Epidermal melanocyte (primary cell): ENCODE measurements around the gene ATXN1L.
A peak's percentile ranks its signal among the peaks of the same experiment; 100 is the strongest.
"Not testable (repeated sequence)": the region's sequence is repeated elsewhere in the genome, so short reads cannot be mapped to it uniquely, and the experiment has no call there.

Experiments
- DNase-seq: peaks from one replicate; pipeline ENCODE4 v3.0.0; 2011; ENCODE audit warnings: low spot score; ENCODE audit not compliant: insufficient read length

The ATXN1L gene

DNA sequence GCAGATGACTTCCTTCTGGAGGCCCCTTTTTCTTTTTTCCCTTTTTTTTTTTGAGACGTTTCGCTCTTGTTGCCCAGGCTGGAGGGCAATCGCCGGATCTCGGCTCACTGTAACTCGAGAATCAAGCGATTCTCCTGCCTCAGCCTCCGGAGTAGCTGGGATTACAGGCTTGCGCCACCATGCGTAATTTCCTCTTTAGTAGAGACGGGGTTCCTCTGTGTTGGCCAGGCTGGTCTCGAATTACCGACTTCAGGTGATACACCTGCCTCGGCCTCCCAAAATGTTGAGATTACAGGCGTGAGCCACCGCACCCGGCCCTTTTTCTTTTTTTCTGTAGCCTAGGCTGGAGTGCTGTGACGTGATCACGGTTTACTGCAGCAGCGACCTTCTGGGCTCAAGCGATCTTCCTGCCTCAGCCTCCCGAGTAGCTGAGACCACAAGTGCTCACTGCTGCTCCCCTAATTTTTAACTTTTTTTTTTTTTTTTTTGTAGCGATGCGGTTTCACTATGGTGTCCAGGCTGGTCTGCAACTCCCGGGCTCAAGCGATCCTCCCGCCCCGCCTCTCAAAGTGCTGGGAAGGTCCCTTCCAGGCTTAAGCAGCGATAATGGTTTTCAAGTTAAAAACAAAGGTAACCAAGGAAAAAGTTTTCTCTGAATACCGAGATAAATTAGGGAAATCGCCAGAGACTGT is 48.6 kb downstream of the ATXN1L start:
- no peak for DNase-seq

DNA sequence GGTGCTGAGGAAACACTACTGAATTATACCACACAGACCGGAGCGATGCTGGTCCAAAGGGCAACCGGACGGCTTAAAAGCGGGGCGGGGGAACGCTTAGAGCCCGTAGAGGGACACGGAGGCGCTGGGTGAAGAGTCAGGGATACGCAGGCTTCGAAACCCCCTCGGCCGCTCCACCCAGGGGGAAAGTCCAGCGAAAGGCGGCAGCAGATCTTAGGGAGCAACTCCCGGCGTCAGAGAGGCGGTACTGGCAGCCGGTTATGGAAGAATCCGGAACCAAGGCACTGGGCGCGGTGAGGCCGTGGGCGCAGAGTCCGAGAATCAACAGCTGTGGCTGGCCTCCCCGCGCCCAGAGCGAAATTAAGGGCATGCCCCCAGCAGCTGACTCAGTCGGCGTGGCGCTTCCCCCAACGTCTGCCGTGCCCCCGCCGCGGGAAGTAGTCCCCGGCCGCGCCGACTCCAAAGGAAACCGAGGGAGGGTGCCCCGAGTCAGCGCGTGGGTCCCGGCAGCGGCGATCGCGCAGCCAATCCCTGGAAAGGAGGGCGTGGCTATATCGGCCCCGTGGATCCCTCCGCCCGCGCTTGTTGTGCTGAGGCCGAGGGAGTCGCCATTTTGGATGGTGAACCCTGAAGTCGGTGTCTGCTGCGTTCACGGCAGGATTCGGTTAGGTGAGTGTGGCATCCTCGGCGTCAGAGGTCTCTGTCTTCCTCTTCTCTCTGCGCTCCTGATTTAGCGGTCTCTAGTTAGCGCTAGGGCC is 49.3 kb downstream of the ATXN1L start, which contains the start of gene IST1:
IST1 (plus strand) TSS at position 611 of the 758 bp plus-strand sequence. CDS start 20,110 bp downstream, outside the sequence.
- DNase-seq, result peak; percentile 92

- no peak for DNase-seq
Observed at GRCh38 chr16:71895679-71896365, 50.0 kb downstream of the ATXN1L start.

DNA sequence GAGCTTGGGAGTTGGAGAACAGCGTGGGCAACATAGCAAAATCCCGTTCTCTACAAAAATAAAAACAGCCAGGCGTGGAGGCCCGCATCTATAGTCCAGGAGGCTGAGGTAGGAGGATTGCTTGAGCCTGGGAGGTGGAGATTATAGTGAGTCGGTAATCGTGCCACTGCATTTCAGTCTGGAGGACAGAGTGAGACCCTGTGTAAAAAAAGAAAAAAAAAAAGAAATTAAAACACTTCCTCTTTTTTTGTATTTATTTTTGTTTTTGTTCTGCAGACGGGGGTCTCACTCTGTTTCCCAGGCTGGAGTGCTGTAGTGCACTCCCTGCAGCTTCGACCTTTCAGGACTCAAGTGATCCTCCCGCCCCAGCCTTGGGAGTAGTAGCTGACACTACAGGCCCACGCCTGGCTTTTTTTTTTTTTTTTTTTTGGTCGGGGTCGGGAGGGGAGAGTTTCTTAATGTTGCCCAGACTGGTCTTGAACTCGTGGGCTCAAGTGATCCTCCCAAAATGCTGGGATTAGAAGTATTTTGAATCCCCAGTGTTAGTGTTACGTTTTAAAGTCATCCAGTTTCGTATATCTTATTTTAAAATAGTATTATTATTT is 51.1 kb downstream of the ATXN1L start:
- no peak for DNase-seq

DNA sequence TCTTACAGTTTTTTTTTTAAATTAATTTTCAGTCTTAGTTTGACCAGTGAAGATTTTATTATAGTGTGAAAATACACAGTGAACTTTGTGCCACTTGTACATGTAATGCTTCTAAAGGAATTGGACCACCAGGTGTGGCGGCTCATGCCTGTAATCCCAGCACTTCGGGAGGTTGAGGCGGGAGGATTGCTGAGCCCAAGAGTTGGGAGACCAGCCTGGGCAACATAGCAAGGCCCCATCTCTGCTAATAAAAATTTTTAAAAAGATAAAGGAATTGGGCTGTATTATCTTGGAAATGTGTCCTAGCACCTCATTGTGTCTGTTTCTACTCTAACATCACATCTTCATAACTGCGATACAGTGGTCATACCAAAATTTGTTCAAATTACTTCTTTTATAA is 53.4 kb downstream of the ATXN1L start:
- DNase-seq, result no peak

GRCh38 chr16:71902656-71903365 is 57.0 kb downstream of the ATXN1L start:
- DNase-seq, result no peak

DNA sequence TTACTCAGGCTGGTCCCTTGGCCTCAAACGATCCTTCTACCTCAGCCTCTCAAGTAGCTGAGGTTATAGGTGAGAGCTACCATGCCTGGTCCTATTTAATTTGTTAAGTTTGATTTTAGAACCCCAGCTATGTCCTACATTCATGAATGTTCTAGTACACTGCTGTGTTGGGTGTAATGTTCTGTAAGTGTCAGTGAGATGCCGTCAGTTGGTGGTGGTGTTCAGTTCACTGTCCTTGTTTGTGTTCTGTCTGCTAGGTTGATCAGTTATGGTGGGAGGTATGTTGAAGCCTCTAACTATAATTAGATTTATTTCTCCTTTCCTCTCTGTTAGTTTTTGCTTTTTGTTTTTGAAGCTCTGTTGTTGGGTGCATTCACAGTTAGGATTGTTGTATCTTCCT is 57.8 kb downstream of the ATXN1L start:
- no peak for DNase-seq

DNA sequence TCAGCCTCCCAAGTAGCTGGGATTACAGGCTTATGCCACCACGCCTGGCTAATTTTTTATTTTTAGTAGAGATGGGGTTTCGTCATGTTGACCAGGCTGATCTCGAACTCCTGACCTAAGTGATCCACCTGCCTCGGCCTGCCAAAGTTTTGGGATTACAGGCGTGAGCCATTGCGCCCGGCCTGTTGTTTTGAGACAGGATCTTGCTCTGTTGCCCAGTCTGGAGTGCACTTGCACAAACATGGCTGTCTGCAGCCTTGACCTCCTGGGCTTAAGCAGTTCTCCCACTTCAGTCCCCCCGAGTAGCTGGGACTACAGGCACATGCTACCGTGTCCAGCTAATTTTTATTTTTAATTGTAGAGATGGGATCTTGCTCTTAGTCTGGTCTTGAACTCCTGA is 58.5 kb downstream of the ATXN1L start:
- DNase-seq, result no peak

DNA sequence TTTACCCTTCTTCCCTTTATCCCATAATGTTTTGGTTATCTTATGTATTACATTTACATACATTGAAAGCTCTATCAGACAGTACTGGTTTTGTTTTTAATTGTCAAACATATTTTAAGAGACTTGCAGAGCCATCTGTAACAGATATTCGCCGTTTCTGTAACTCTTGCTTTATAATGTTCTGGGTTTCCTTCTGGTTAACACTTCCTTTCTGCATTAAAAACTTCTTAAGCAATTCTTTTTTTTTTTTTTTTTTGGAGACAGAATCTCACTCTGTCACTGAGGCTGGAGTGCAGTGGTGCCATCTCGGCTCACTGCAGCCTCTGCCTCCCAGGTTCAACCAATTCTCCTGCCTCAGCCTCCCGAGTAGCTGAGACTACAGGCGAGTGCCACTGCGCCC is 60.0 kb downstream of the ATXN1L start:
- not testable (repeated sequence) for DNase-seq
